ENCODE measurements around the gene TMEM60. TPM values are rescaled to one million over a fixed set of nuclear protein-coding genes. Genes with fewer than 3 reads are reported as not detected.

The TMEM60 gene, protein sequence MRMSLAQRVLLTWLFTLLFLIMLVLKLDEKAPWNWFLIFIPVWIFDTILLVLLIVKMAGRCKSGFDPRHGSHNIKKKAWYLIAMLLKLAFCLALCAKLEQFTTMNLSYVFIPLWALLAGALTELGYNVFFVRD
- total RNA-seq = 14.1 and 15.8 TPM in 2 replicates

DNA sequence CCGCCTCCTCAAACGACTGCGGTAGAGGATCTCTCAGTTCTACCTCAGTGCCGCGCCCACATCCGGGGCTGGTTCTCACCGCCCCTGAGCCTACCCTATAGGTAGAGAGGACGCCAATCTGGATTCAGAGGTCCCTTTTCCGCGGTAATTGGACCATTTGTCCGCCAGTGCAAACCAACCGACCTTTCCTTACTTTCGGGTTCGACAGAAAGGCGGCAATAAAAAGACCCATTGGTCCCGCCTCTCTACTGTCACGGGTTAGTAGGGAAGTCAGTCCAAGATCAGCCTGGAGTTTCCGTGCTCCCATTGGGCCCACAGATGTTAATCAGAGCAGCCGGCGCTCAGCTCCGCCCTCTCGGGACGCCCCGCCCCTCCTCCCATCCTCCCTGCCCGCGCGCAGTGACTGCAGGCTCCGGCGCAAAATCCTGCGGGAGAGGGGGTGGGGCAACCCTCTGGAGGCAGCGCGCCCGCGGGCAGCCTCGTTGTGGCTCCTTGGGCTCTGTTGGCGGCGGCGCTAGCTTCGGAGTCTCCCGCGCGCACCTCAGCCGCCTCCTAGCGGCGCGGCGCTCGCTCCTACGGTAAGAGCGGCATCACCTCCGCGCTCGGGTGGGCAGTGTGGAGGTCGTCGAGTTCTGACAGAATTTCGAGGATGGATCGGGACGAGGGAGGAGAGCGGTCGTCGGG, at the start of gene TMEM60, which contains the start of gene PHTF2:
TSS of gene TMEM60 (minus strand) at position 41 of the 684 bp plus-strand sequence. CDS start 4,061 bp downstream, outside the sequence.
TSS of gene PHTF2 (plus strand) at position 380 of the 684 bp plus-strand sequence.

Other genes with a start within 250 kb of the TMEM60 start
- gene RSBN1L, start 102.0 kb downstream of the TMEM60 start, total RNA-seq = 12.5 and 19.4 TPM in 2 replicates
- gene PHTF2, start 339 bp upstream of the TMEM60 start, total RNA-seq = 15.4 and 25.2 TPM in 2 replicates